GM23248 (cell line): Measurements from ENCODE around the gene PRR22. TPM values are rescaled to one million over a fixed set of nuclear protein-coding genes. Genes with fewer than 3 reads are reported as not detected.

ENCODE experiments used
- DNase-seq: peaks from one replicate; pipeline ENCODE4 v3.0.0-alpha.2; 2015
- H2AFZ ChIP-seq: fragments of 200-600 bp; sonication (generic); 2 replicates; pipeline ENCODE4 v1.6.1; 2016; ENCODE audit warnings: antibody characterized with exemption
- H3F3A ChIP-seq: fragments of 200-600 bp; sonication (generic); 2 replicates; pipeline ENCODE4 v1.6.1; 2016; ENCODE audit warnings: mild to moderate bottlenecking, antibody characterized with exemption, mixed run types; ENCODE audit not compliant: insufficient read depth
- H3K27ac ChIP-seq: fragments of 200-600 bp; sonication (generic); 2 replicates; pipeline ENCODE4 v1.5.1; 2016; ENCODE audit warnings: mild to moderate bottlenecking
- H3K27me3 ChIP-seq: fragments of 200-600 bp; sonication (generic); replicated peaks from 2 replicates; pipeline ENCODE4 v1.6.1; 2016; ENCODE audit warnings: mild to moderate bottlenecking; ENCODE audit not compliant: insufficient read depth
- H3K36me3 ChIP-seq: fragments of 200-600 bp; sonication (generic); 2 replicates; pipeline ENCODE4 v1.6.1; 2016; ENCODE audit warnings: low read depth, mild to moderate bottlenecking
- H3K4me1 ChIP-seq: fragments of 200-600 bp; sonication (generic); 2 replicates; pipeline ENCODE4 v1.6.1; 2016; ENCODE audit warnings: mild to moderate bottlenecking; ENCODE audit not compliant: insufficient read depth
- H3K4me2 ChIP-seq: fragments of 200-600 bp; sonication (generic); one replicate; pipeline ENCODE4 v1.6.1; 2016; ENCODE audit warnings: mild to moderate bottlenecking; ENCODE audit not compliant: unreplicated experiment
- H3K4me3 ChIP-seq: fragments of 200-600 bp; sonication (generic); 2 replicates; pipeline ENCODE4 v1.5.1; 2016; ENCODE audit warnings: mild to moderate bottlenecking
- H3K79me2 ChIP-seq: fragments of 200-600 bp; sonication (generic); 2 replicates; pipeline ENCODE4 v1.6.1; 2016; ENCODE audit warnings: mild to moderate bottlenecking; ENCODE audit not compliant: insufficient read depth
- H3K9ac ChIP-seq: fragments of 200-600 bp; sonication (generic); 2 replicates; pipeline ENCODE4 v1.6.1; 2016; ENCODE audit warnings: mild to moderate bottlenecking
- H3K9me2 ChIP-seq: fragments of 200-600 bp; sonication (generic); 2 replicates; pipeline ENCODE4 v1.6.1; 2016; ENCODE audit warnings: mixed run types, mild to moderate bottlenecking, moderate library complexity; ENCODE audit not compliant: insufficient read depth
- H3K9me3 ChIP-seq: fragments of 200-600 bp; sonication (generic); one replicate; pipeline ENCODE4 v1.6.1; 2017; ENCODE audit warnings: low read depth
- H4K20me1 ChIP-seq: fragments of 200-600 bp; sonication (generic); 2 replicates; pipeline ENCODE4 v1.6.0; 2016; ENCODE audit not compliant: insufficient read depth
- EZH2 ChIP-seq: fragments of 200-600 bp; sonication (generic); IDR thresholded peaks from 2 replicates; pipeline ENCODE4 v1.6.1; 2018; ENCODE audit warnings: antibody characterized with exemption, mild to moderate bottlenecking; ENCODE audit not compliant: insufficient read depth, poor library complexity, severe bottlenecking
- EZH2phosphoT487 ChIP-seq: fragments of 200-600 bp; sonication (generic); IDR thresholded peaks from 2 replicates; pipeline ENCODE4 v1.6.1; 2018; ENCODE audit warnings: antibody characterized with exemption, moderate library complexity, mild to moderate bottlenecking, low read depth; ENCODE audit not compliant: insufficient read depth
- WGBS, 2 experiments: methylation state at CpG; one replicate each; pipeline ENCODE4 v1.1.6; 2015 to 2017; ENCODE audit warnings: low lambda C conversion rate in 2 of 2, low coverage in 1 of 2; ENCODE audit errors: missing lambda C conversion rate in 2 of 2; 5-methylcytosine and 5-hydroxymethylcytosine counted together
- in situ Hi-C: fragments of 300-500 bp; cut with MboI; formaldehyde crosslinking; loops from 2 replicates; pipeline ENCODE4 v1.15.0; 2020
- polyA plus RNA-seq: library from polyadenylated mRNA; unstranded; fragments of >200 nt; fragmentation: Nextera tagmentation; extraction: Ambion mirVana; gene quantifications from 2 replicates; pipeline ENCODE4 v1.2.1, GENCODE V29; 2016
- total RNA-seq: library from RNA; depleted of rRNA; stranded (reverse); fragments of >200 nt; shearing (Covaris generic); gene quantifications from 2 replicates; pipeline ENCODE4 v1.2.3, GENCODE V29; 2014

The PRR22 gene
- total and polyA plus RNA-seq, 2 experiments from 2014 or later: 0.19 TPM; not detected in 1

GRCh38 chr19:5823579-5824281 lies 39.2 kb upstream of the PRR22 start:
- H3K9me2 ChIP-seq: no peaks in the 10 kb centered on the region
- no peaks in the 10 kb centered on the region for H3K79me2 ChIP-seq
- H2AFZ ChIP-seq: no peak overlapping the region
- H3K9ac ChIP-seq: no peak overlapping the region
- in situ Hi-C loops: no loop called here
- WGBS, 2 experiments: 76 to 78% methylated on average over 25 to 30 of the region's 30 CpGs
- H3F3A ChIP-seq: no peaks in the 10 kb centered on the region
- no peaks in the 10 kb centered on the region for H4K20me1 ChIP-seq
- no peak for TF ChIP-seq EZH2phosphoT487
- DNase-seq: no peak
- no peaks in the 10 kb centered on the region for H3K9me3 ChIP-seq
- no peak overlapping the region for H3K27ac ChIP-seq
- no peaks in the 10 kb centered on the region for H3K4me1 ChIP-seq
- H3K36me3 ChIP-seq: no peaks in the 10 kb centered on the region
- H3K4me3 ChIP-seq: no peak overlapping the region
- H3K4me2 ChIP-seq: no peak overlapping the region
- no peaks in the 10 kb centered on the region; the same call in 1 of the 2 replicates for H3K27me3 ChIP-seq

GRCh38 chr19:5822181-5822844 lies 37.8 kb upstream of the PRR22 start:
- no peaks in the 10 kb centered on the region for H3F3A ChIP-seq
- no peak for TF ChIP-seq EZH2phosphoT487
- no peak for TF ChIP-seq EZH2
- no peaks in the 10 kb centered on the region for H4K20me1 ChIP-seq
- H3K27me3 ChIP-seq: no peaks in the 10 kb centered on the region
- 62 to 63% methylated on average over 27 to 30 of the region's 30 CpGs for WGBS, 2 experiments
- no peak for DNase-seq
- H3K9ac ChIP-seq: no peak overlapping the region
- no peaks in the 10 kb centered on the region for H3K4me1 ChIP-seq
- no peaks in the 10 kb centered on the region for H3K36me3 ChIP-seq
- no peaks in the 10 kb centered on the region for H3K79me2 ChIP-seq
- H3K27ac ChIP-seq: no peak overlapping the region
- no peak overlapping the region for H3K4me3 ChIP-seq
- in situ Hi-C loops: no loop called here
- H3K9me3 ChIP-seq: no peaks in the 10 kb centered on the region
- H3K9me2 ChIP-seq: no peaks in the 10 kb centered on the region
- no peak overlapping the region for H2AFZ ChIP-seq
- H3K4me2 ChIP-seq: no peak overlapping the region

- WGBS, 2 experiments: 32 to 35% methylated on average over 8 of the region's 8 CpGs
- in situ Hi-C loops: no loop called here
- no peak for DNase-seq
These were observed 37.1 kb upstream of the PRR22 start for GRCh38 chr19:5821521-5822180.

GRCh38 chr19:5820785-5821184 lies 36.2 kb upstream of the PRR22 start:
- H2AFZ ChIP-seq: no peak overlapping the region
- in situ Hi-C loops: no loop called here

More at GRCh38 chr19:5821521-5822180, 37.1 kb upstream of the PRR22 start:
- Histone ChIP-seq H3K36me3 (no peaks in the 10 kb centered on the region), H3K27ac (no peak overlapping the region), H3K4me1 (no peaks in the 10 kb centered on the region), H3K9me3 (no peaks in the 10 kb centered on the region), H3K4me3 (no peak overlapping the region), H3K27me3 (peaks cover 6% of the 10 kb centered on the region; the same call in 1 of the 2 replicates), H4K20me1 (no peaks in the 10 kb centered on the region), H3K9ac (no peak overlapping the region), H3K9me2 (no peaks in the 10 kb centered on the region), H3K79me2 (no peaks in the 10 kb centered on the region), H2AFZ (no peak overlapping the region), H3F3A (no peaks in the 10 kb centered on the region), H3K4me2 (no peak overlapping the region)
- TF ChIP-seq EZH2 (no peak), EZH2phosphoT487 (no peak)

More at GRCh38 chr19:5820785-5821184, 36.2 kb upstream of the PRR22 start:
- no peak overlapping the region for H3K27ac ChIP-seq
- H3K36me3 ChIP-seq: no peaks in the 10 kb centered on the region
- H3K9me3 ChIP-seq: no peaks in the 10 kb centered on the region
- DNase-seq: no peak
- TF ChIP-seq EZH2phosphoT487: no peak
- TF ChIP-seq EZH2: no peak
- no peaks in the 10 kb centered on the region for H3K9me2 ChIP-seq
- no peaks in the 10 kb centered on the region for H4K20me1 ChIP-seq
- no peak overlapping the region for H3K9ac ChIP-seq
- peaks cover 13% of the 10 kb centered on the region; the same call in 1 of the 2 replicates for H3K27me3 ChIP-seq
- no peaks in the 10 kb centered on the region for H3K79me2 ChIP-seq
- 14 to 16% methylated on average over 6 of the region's 6 CpGs for WGBS, 2 experiments
- no peaks in the 10 kb centered on the region for H3K4me1 ChIP-seq
- H3F3A ChIP-seq: no peaks in the 10 kb centered on the region
- no peak overlapping the region for H3K4me3 ChIP-seq
- H3K4me2 ChIP-seq: no peak overlapping the region
